HG03432 (cell line): ENCODE measurements around the gene GPN1.
"Not testable (repeated sequence)": the region's sequence is repeated elsewhere in the genome, so short reads cannot be mapped to it uniquely, and the experiment has no call there.

Experiments
- ATAC-seq: cut with Tn5 transposase; IDR thresholded peaks from one replicate; pipeline ENCODE4 v1.9.1; 2021; ENCODE audit warnings: mild to moderate bottlenecking, moderate library complexity; ENCODE audit not compliant: unreplicated experiment

The GPN1 gene

DNA sequence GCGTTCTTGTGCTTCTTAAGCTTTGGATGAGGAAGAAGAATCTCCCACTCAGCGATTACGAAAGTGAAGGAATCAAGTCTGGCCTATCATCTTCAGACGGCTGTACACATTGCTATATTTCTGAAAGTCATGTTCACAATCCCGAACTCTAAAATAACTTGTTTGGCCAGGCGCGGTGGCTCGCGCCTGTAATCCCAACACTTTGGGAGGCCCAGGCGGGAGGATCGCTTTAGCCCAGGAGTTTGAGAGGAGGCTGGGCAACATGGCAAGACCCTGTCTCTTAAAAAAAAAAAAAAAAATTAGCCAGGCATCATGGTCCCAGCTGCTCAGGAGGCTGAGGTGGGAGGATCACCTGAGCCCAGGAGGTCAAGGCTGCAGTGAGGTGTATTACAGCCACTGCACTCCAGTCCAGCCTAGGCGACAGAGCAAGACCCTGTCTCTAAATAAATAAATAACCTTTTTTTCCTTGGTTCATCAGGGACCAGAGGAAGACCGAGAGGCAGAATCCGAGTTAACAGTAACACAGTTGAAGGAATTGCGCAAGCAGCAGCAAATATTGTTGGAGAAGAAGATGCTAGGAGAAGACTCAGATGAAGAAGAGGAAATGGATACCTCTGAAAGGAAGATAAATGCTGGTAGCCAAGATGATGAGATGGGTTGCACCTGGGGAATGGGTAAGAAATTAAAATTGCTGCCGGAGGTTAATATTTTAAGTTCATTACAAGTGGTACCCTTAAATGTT, 35.9 kb downstream of the GPN1 start:
- no peak for ATAC-seq

DNA sequence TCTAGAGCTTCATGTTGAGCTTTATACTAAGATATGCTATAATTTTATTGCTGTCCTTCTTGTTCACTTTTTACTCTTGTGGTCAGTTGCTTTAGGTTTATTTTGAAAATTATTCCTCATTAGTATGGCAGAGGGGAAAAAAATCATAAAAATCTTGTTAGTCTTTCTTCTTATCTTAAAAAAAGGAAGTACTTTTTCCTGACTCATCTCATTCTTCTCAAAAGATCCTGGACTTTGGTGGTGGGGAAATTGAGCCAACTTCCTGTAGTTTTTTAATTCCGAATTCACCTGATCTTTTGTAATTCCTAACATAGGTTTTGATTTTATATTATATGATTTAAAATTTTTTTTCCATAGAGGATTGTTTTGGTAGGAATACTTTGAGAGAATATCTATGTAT, 38.6 kb downstream of the GPN1 start:
- no peak for ATAC-seq

DNA sequence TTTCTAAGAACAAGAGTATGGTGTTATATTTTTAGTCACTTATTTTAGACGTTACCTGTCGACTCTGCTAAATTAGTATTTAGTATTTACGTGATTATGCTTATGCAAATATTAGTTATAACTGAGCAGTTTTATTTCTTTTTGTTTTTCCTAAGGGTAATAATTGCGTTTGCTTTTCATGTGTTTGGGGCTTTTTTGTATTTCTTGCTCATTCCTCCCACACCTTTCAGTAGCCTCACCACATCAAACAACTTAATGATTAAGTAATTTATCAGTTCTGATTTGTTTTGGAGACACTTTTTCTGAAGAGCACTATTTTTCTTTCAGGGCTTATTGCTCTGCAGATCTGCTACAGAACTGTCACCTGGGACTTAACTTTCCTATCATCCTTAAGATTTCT, 42.4 kb downstream of the GPN1 start:
- ATAC-seq = no peak

DNA sequence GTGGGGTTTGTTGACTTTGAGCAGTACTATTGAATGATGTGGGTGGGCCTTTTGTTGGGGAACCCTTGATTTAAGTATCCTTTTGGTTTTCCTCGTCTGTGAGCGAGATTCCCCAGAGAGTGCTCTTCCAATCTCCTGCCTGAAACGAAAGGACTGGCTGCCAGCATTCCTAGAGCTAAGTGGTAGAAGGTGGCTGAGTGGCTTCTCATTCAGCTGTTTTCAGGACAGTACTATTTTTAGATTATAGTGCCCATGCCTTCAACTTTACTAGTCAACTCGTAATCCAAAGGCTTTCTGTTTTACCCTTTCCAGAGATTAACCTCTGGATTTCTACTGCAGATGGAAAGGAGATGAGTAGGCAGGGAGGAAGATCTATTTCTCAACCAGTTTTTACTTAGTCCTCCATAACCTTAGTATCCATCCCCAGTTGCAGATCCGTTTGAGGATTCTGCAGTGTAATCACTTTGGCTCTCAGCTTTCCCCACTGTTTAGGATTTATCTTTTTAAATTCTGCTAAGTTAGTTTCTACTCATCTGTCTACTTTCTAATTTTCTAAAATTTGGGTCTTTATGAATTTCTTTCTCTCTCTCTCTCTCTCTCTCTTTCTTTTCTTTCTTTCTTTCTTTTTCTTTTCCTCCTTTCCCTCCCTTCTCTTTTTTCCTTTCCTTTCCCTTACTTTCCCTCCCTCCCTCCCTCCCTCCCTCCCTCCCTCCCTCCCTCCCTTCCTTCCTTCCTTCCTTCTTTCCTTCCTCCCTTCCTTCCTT, 44.1 kb downstream of the GPN1 start:
- no peak for ATAC-seq

DNA sequence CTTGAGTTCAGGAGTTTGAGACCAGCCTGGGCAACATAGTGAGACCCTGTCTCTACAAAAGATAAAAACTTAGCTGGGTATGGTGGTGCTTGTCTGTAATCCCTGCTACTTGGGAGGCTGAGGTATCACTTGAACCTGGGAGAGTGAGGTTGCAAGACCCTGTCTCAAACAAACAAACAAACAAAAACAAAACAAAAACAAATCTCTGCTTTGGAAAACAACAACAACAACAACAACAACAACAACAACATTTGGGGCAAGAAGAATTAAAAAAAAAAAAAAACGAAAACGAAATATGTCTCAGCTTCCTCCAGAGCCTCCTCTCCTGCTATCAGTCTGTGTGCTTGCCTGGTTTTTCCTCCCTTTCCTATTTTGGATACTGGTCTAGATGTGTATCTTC, 51.7 kb downstream of the GPN1 start:
- no peak for ATAC-seq

DNA sequence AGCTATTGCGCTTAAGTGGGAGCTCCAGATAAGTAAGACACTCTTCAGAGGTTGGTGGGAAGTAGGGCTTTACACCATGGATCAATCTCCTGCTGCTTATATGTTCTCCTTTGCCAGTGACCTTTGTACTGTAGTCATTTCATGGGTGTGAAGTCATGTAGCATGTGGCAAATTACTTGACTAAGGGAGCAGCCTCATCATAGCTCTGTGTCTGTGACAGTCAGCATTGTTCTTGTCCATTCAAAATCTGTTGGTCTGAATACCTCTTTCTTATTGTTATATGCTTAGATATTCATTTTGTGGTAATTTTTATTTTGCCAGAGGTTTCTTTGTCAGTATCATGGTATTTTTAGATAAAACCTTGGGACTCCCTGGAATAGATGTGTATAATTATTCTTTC, 53.0 kb downstream of the GPN1 start:
- ATAC-seq = no peak

DNA sequence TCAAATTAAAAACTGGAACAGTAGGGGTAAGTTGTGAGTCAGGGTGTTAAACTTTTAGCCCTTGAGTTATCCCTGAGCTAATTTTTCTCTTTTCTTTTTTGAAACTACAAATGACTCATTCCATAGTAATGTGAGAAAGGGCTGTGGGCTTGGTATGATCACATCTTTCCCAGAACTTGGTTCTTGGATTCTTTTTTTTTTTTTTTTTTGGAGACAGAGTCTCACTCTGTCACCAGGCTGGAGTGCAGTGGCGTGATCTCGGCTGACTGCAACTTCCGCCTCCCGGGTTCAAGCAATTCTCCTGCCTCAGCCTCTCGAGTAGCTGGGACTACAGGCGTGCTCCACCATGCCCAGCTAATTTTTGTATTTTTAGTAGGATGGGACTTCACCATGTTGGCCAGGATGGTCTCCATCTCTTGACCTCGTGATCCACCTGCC, 53.5 kb downstream of the GPN1 start:
- ATAC-seq = not testable (repeated sequence)

DNA sequence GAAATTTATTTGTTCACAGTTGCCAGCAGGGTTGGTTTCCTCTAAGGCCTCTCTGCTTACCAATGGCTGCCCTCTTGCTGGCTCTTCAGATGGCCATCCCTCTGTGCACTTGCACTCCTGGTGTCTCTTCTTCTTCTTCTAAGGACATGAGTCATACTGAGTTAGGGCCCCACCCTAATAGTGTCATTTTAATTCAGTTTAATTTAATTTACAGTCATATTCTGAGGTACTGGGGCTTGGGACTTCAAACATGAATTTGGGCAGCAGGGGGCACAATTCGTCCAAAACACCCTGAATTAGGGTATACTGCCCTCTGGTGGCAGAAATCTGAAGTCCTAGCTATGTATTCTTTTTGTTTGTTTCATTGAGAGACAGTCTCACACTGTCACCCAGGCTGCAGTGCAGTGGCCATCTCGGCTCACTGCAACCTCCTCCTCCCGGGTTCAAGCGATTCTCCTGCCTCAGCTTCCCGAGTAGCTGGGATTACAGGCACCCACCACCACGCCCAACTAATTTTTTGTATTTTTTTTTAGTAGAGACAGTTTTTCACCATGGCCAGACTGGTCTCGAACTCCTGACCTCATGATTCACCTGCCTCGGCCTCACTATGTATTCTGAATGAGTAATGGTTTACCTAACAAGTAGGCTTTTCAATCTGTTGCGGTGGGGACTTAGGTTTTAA, 54.7 kb downstream of the GPN1 start:
- ATAC-seq = peak; percentile 67

DNA sequence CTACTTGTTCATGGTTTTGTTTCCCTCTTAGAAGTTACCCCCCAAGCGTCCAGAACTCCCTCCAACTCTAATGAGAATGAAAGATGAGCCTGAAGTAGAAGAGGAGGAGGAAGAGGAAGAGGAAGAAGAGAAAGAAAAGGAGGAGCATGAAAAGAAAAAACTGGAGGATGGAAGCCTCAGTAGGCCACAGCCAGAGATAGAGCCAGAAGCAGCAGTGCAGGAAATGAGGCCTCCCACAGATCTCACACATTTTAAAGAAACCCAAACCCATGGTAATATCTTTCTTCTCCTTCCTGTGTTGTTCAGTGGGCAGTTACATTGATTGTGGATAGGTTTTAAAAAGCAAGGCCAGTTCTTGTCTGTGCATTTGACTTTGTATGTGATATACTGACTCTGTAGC, 56.2 kb downstream of the GPN1 start:
- not testable (repeated sequence) for ATAC-seq

DNA sequence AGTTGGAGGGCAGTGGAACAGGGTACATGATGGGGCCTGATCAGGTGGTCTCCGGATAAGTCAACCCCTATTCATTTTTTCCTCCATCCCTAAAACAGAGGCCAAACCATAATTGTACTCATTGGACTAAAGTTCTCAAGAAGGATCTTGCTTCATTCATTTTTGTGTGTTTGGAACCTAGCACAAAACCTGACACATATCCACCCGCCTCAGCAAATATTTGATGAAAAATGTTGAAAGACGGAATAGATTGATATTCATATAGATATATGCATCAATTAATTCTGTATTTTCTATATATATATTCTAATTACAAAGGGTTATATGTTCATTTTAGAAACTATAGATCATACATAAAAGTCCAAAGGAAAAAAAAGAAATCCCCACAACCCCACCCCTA, 56.7 kb downstream of the GPN1 start:
- ATAC-seq = no peak

DNA sequence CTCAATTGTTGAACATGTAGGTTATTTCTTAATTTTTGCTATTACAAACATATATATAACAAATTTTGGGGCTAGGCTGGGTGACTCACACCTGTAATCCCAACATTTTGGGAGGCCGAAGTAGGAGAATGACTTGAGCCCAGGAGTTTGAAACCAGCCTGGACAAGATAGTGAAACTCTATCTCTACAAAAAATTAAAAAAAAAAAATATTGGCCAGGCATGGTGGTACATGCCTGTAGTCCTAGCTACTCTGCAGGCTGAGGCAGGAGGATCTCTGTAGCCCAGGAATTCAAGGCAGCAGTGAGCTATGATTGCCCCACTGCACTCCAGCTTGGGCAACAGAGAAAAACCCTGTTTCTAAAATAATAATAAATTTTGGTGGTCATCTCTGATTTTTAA, 58.4 kb downstream of the GPN1 start:
- no peak for ATAC-seq

DNA sequence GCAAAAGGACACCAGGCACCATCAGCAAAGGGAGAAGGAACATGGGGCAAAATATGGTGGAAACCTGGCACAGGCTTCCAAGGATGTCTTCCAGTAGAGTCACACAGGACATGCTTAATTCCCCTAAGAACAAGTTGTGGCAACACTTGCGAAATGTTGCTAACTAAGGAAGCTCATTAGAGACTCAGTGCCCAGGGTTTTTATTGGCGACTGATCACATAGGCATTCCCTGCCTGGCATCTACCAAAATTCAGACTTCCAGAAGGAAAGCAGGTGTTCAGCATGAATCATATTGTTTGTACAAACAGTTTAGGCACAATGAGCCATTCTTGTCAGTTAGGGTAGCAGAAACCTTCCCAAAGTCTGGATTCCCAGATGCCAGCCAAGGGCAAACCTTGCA, 60.6 kb downstream of the GPN1 start:
- ATAC-seq = no peak

DNA sequence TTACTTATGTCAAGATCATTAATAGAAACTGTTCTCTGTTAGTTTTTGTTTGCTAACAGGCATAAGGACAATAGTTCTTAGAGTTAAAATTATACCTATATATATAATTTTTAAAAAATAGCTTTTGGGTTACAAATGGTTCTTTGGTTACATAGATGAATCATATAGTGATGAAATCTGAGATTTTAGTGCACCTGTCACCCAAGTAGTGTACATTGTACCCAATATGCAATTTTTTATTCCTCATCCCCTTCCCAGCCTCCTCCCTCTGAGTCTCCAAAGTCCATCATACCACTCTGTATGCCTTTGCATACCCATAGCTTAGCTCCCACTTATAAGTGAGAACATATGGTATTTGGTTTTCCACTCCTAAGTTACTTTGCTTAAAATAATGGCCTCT, 61.2 kb downstream of the GPN1 start:
- ATAC-seq = no peak

DNA sequence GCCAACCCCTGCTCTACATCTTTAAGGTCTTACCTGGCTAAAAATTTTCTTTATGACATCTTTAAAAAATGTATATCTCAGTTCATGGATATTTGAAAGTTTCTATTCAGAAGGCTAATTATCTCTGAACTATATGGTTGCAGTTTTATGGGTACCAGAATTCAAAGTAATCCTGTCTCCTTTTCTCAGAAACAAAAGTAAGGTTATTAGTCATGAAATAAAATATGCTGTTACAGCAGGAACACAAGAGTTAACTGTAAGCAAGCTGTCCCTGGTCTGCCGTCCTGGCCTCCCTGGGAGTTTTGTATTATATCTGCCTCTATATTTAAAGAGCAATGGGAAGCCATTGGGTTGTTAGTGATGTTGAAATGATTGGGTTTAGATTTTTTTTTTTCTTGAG, 68.8 kb downstream of the GPN1 start:
- ATAC-seq = no peak
